NT2/D1 (cell line): ENCODE data around the gene CEP41.

Experiments
- DNase-seq: peaks from one replicate; pipeline ENCODE4 v3.0.0-alpha.2; 2011; ENCODE audit warnings: low read depth, low spot score
- H3K27me3 ChIP-seq: 2 replicates; pipeline ENCODE4 v1.6.0; 2011; ENCODE audit warnings: mild to moderate bottlenecking; ENCODE audit not compliant: insufficient read length, insufficient read depth
- H3K36me3 ChIP-seq: 2 replicates; pipeline ENCODE4 v1.6.1; 2011; ENCODE audit warnings: mild to moderate bottlenecking, low read length, mixed read lengths; ENCODE audit not compliant: insufficient read depth, insufficient read length
- H3K4me1 ChIP-seq: 2 replicates; pipeline ENCODE4 v1.5.1; 2011; ENCODE audit not compliant: insufficient read depth, insufficient read length
- H3K4me3 ChIP-seq: 2 replicates; pipeline ENCODE4 v1.5.1; 2011; ENCODE audit warnings: low read depth; ENCODE audit not compliant: insufficient read length
- H3K9ac ChIP-seq: 2 replicates; pipeline ENCODE4 v1.6.0; 2011; ENCODE audit warnings: low read depth; ENCODE audit not compliant: insufficient read length
- H3K9me3 ChIP-seq: 2 replicates; pipeline ENCODE4 v1.5.1; 2011; ENCODE audit warnings: mild to moderate bottlenecking, low read length; ENCODE audit not compliant: insufficient read depth
- SUZ12 ChIP-seq: IDR thresholded peaks from 2 replicates; pipeline ENCODE4 v1.6.1; 2011; ENCODE audit not compliant: insufficient read length, insufficient read depth; ENCODE audit errors: extremely low read depth
- YY1 ChIP-seq: IDR thresholded peaks from 2 replicates; pipeline ENCODE4 v1.6.1; 2011; ENCODE audit not compliant: insufficient read length, insufficient read depth
- ZNF274 ChIP-seq: IDR thresholded peaks from 2 replicates; pipeline ENCODE4 v1.6.1; 2011; ENCODE audit warnings: mild to moderate bottlenecking, low read depth, low read length

The CEP41 gene

DNA sequence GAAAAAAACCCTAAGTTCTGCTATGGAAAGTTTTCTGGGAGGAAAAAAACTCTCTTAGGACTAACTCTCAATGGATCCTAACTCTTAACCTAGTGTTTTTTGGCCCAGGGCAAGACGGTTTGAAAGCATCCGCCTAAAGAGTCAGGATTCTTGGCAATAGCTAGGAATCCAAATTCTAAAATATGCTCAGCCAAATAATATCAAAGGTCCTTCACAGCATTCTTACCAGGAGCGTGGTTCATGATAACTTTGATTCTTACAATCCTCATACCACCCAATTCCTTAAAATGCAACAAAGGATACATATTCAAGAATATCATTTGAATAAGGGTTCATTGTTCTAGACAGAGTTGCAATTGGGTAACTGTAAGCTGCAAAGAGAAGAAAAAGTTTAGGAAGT, 39.2 kb downstream of the CEP41 start:
- no peak overlapping the region for H3K9ac ChIP-seq
- no peaks in the 10 kb centered on the region for H3K4me1 ChIP-seq
- no peaks in the 10 kb centered on the region for H3K9me3 ChIP-seq
- no peak for DNase-seq
- no peak overlapping the region for H3K4me3 ChIP-seq
- H3K36me3 ChIP-seq, result peaks cover 32% of the 10 kb centered on the region
- TF ChIP-seq ZNF274 (no peak), SUZ12 (no peak), YY1 (no peak)
- no peaks in the 10 kb centered on the region for H3K27me3 ChIP-seq

DNA sequence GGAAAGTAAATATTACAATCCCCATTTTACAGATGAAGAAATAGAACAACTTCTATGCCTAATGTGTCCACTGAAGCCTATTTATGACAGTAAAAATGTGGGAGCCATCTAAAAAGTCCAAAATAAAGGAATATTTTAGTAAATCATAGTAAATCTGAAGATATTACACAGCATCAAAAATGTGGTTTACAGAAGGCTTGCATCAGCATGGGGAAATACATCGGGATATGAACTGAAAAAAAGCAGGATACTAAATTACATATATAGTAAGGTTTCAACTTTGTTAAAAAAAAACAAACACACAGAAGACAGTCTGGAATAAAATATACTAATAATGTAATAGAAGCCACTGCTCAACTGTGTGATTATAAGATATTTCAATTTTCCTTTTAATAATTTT, 39.7 kb downstream of the CEP41 start:
- TF ChIP-seq YY1 (no peak), ZNF274 (no peak), SUZ12 (no peak)

DNA sequence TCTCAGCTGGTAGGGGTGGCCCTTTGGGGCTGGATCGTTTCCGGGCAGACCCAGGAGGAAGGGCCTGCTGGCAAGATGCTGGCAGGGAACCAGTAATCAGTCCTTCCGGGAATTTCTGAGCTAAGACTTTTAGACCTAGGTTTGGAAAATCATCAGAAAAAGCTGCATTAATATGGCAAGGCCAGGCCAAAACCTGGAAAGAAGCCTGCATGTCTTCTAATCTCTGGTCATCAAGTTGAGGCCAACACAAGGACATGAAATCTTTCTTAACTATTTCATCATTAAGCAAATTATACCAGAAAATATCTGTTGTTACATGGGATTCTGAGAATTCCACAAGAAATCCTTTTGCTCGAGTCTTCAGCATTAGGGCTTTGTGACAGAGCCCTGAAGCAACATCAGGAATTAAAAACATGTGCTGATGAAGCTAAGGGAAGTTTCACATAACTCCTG, 40.7 kb downstream of the CEP41 start:
- H3K4me3 ChIP-seq, result no peak overlapping the region
- no peaks in the 10 kb centered on the region for H3K27me3 ChIP-seq
- H3K36me3 ChIP-seq, result peaks cover 32% of the 10 kb centered on the region
- H3K9ac ChIP-seq, result no peak overlapping the region
- no peaks in the 10 kb centered on the region for H3K4me1 ChIP-seq
- H3K9me3 ChIP-seq, result no peaks in the 10 kb centered on the region
- TF ChIP-seq SUZ12, result no peak
- no peak for DNase-seq

More for the DNA sequence above, 39.7 kb downstream of the CEP41 start:
- no peak overlapping the region for H3K4me3 ChIP-seq
- no peaks in the 10 kb centered on the region for H3K4me1 ChIP-seq
- DNase-seq, result no peak
- H3K27me3 ChIP-seq, result no peaks in the 10 kb centered on the region
- peaks cover 32% of the 10 kb centered on the region for H3K36me3 ChIP-seq
- H3K9me3 ChIP-seq, result no peaks in the 10 kb centered on the region
- no peak overlapping the region for H3K9ac ChIP-seq

DNA sequence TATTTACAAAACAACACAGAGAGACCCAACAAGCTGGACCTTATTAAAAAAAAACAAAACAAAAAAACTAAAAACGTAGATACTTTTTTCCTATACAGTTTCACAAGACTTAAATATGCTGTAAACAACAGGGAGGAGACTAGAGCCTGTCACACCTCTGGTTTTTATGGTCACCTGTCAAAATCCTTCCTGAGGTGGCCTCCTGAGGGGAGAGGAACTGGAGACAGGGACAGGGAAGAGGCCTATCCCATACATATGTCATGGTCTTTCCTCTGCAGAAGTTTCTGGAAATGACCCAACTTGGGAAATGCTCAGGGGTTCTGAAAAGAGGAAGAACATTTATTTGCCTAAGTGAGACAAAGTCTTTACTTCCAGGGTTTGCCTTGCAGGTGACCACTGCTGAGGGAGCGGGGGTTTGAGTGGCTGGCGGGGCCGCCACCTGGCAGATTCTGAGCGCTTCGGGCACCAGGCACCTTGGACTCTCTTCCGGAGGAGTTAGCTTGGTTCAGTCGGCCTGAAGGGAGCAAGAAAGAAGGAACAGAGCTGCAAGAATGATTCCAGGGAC, 42.2 kb downstream of the CEP41 start:
- Histone ChIP-seq H3K27me3 (no peaks in the 10 kb centered on the region), H3K9me3 (no peaks in the 10 kb centered on the region), H3K4me1 (no peaks in the 10 kb centered on the region), H3K9ac (no peak overlapping the region), H3K4me3 (no peak overlapping the region), H3K36me3 (peaks cover 32% of the 10 kb centered on the region)
- no peak for TF ChIP-seq SUZ12
- no peak for TF ChIP-seq YY1
- TF ChIP-seq ZNF274, result no peak
- DNase-seq, result no peak

DNA sequence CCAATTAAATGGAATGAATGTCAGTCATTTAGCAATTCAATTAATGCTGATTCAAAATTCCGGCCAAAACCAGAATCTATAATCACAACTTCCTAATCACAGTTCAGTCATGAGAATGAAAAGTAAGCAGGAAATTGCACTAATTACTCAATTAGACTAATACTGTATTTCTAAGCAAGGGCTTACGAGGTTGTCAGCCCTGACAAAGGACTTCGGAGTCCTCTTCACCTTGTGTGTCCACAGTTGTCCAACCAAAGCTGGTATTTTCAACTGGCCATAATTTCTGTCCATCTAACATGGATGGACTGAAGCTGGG, 43.1 kb downstream of the CEP41 start:
- no peak for TF ChIP-seq ZNF274
- no peak for TF ChIP-seq YY1
- no peak for TF ChIP-seq SUZ12
- H3K4me3 ChIP-seq, result no peak overlapping the region
- H3K4me1 ChIP-seq, result no peaks in the 10 kb centered on the region
- H3K27me3 ChIP-seq, result no peaks in the 10 kb centered on the region
- peaks cover 28% of the 10 kb centered on the region for H3K36me3 ChIP-seq
- no peaks in the 10 kb centered on the region for H3K9me3 ChIP-seq
- H3K9ac ChIP-seq, result no peak overlapping the region
- DNase-seq, result no peak

DNA sequence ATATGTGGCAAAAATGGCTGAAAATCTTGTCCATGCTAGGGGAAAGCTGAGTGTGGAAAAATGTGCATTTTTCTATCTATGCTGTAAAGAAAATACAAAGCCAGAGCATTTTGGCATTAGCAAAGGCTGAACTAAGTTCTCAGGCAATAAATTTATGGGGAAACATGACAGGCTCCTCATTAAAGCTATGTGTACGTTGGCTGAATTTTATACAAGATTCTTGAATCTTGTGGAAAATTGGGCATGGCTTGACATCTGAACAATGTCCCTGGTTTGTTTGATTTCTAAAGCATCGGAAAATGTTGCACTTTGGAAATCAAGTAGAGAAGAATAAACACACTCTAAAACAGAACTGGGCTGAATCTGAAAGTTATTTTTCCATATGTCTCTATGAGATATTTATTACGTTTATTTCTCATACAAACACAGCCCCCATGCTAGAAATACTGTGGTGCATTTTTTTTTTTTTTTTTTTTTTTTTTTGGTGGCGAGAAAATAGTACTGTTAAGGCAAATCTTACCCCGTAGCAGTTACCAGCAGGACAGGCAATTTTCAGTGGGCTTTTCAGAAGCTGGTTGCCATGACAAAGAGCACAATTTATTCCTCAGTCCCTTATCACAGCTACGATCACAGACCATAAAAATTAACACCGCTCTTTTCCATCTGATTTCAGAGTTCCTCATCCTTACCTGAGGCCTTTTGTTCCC, 43.6 kb downstream of the CEP41 start:
- H3K4me3 ChIP-seq, result no peak overlapping the region
- DNase-seq, result no peak
- peaks cover 23% of the 10 kb centered on the region for H3K36me3 ChIP-seq
- H3K9me3 ChIP-seq, result no peaks in the 10 kb centered on the region
- TF ChIP-seq YY1 (no peak), SUZ12 (no peak), ZNF274 (no peak)
- no peaks in the 10 kb centered on the region for H3K4me1 ChIP-seq
- H3K9ac ChIP-seq, result no peak overlapping the region
- no peaks in the 10 kb centered on the region for H3K27me3 ChIP-seq

DNA sequence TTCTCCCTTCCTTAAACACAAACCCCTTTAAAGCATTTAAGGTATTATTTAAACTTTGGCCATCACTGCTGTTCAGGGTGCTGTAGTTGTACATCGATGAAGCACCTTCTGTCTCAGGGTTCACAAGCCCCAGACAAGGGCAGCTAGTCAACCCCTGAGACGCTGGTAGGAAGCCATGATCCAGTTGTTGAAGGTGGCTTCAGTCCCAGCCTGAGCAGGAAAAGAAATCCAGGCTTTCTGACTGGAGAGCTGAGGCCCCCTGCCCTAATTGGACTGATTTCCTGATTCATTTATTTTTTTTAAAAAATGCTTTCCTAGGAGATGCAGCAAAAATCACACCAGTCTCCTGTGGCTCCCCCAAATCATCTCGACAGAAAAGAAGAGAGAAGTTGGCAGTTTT, 44.7 kb downstream of the CEP41 start:
- Histone ChIP-seq H3K9ac (no peak overlapping the region), H3K4me3 (no peak overlapping the region), H3K4me1 (no peaks in the 10 kb centered on the region), H3K9me3 (no peaks in the 10 kb centered on the region), H3K27me3 (no peaks in the 10 kb centered on the region), H3K36me3 (peaks cover 23% of the 10 kb centered on the region)
- no peak for DNase-seq
- TF ChIP-seq ZNF274 (no peak), SUZ12 (no peak), YY1 (no peak)

DNA sequence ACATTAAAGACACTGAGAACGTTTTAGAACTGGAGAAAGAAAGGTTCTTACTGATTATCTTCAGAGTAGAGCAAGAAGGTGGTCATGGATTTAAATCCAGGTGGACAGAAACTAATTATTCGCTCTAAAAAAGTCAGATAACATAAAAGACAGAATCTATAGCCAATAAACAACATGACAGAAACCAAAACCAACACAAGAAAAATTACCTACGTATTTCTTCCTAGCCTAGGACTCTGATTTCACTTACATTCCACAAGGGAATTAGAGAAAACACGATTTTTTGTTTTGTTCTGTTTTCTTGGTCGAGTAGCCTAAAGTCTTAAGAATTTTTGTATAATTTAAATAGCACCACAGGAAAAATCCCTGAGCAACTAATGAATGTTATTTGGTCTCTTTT, 45.4 kb downstream of the CEP41 start:
- H3K9me3 ChIP-seq, result no peaks in the 10 kb centered on the region
- DNase-seq, result no peak
- no peaks in the 10 kb centered on the region for H3K27me3 ChIP-seq
- H3K4me1 ChIP-seq, result no peaks in the 10 kb centered on the region
- H3K9ac ChIP-seq, result no peak overlapping the region
- H3K36me3 ChIP-seq, result peaks cover 18% of the 10 kb centered on the region
- no peak overlapping the region for H3K4me3 ChIP-seq
- TF ChIP-seq YY1 (no peak), SUZ12 (no peak), ZNF274 (no peak)
